ENCODE results near the gene F7.
"Not testable (repeated sequence)": the region's sequence is repeated elsewhere in the genome, so short reads cannot be mapped to it uniquely, and the experiment has no call there.

The F7 gene

GRCh38 chr13:113087923-113088690 lies 17.5 kb upstream of the F7 start:
- DNase-seq, result no peak

DNA sequence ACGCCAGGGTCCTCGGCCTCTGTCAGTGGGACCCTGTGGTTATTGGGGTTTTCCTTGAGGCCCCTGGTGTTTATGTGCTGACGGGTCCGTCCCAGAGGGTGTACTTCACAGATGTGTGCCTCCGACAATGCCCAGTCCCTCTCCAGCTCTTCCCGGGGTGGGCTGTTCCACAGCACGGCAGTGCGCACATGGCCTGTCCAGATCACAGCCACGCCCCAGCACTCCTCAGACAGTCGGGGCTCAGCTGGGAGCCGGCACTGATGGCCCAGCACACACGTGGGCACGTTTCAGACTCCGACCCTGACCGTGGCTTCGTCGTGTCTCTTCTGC lies 16.9 kb upstream of the F7 start:
- no peak for DNase-seq

GRCh38 chr13:113089693-113090414 lies 15.7 kb upstream of the F7 start:
- no peak for DNase-seq

- DNase-seq, result no peak
Observed at GRCh38 chr13:113090415-113090770, 15.2 kb upstream of the F7 start.

DNA sequence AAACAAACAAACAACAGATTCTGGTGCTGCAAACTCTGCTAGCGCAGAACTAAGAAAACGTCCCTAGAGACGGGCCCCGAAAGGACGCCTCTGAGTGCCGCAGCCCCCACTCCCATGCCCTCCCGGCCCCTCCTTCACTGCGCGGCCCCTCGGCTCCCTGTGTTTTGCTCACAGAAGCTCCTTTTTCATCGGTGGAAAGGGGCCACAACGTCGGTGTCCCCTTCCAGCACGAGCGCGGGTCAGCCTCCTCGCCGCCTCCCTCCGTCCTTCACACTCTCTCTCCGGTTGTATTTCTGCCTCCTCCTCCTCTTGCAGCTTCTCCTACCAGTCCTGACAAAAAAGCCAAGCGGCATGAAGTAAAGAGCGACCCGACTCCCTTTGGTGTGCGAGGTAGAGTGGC lies 14.8 kb upstream of the F7 start:
- no peak for DNase-seq

- no peak for DNase-seq
Observed at GRCh38 chr13:113091211-113091771, 14.3 kb upstream of the F7 start.

DNA sequence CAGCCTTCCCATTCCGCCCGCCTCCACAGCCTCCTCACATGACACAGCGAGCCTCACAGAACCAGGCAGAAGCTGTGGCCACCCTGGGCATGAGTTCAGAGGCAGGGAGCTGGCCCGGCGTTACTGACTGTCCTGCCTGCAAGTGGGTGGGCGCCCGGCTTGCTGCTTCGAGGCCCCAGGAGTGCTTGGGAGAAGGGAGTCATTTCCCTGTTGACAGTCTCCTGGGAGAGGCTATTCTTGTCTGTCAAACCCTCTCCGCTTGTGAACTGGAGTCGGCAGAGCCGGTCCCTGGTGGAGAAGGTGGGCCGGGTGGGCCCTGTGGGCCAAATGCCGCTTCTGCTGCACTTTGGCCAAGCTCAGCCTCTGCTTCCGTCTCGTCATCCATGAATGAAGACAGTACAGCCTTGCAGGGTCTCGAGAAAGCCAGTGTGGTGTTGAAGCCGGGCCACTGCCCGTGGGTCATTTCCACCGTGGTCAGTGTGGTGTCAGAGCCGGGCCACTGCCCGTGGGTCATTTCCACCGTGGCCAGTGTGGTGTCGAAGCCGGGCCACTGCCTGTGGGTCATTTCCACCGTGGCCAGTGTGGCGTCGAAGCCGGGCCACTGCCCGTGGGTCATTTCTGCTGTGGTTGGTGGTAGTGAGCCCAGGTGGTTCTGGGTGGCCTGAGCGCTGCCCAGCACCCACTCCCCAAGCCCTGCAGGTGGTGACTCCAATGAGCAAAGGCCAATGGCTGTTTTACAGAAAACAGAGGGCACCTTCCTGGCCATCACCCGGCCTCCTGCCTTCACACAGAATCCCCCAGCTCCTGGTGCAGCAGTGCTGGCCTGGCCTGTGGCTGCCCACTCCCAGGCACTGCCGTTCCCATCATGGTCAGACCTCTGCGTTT lies 13.5 kb upstream of the F7 start:
- DNase-seq, result no peak

DNA sequence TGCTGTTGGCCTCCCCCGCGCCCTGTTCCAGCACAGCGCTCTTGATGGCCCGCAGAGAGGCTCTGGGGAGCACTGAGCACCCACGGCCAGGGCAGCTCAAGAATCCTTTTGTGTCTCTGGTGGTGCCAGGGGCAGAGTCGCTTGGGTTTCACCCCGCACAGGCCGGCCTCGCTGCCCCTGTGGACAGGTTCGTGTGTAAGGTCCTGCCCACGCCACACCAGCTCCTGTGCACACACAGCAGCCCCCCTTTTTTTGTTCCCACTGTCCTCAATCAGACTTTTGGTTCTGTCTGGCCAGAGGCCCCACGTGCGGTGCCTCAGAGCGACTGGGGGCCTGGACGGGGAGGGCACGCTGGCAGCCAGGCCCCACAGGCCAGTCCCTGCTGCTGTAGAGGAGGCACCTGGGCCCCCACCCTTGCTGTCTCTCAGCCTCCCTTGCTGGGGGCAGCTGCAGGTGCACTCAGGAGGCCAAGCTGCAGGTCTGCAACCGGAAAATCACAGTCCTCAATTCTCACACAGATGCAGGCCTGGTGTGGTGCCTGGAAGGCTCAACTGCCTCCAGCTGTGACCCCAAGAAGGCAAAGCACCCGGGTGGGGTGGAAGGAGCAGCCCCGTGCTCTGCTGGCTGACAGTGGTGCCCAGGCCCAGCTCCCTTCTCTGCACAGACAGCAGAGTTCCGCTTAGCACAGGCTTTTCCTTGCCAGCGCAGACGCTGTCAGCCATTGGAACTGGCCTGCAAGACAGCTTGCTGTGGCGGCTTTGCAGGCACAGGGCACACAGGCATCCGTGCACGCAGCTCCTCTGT lies 12.6 kb upstream of the F7 start:
- no peak for DNase-seq

- no peak for DNase-seq
Observed at GRCh38 chr13:113093580-113094409, 11.8 kb upstream of the F7 start.

DNA sequence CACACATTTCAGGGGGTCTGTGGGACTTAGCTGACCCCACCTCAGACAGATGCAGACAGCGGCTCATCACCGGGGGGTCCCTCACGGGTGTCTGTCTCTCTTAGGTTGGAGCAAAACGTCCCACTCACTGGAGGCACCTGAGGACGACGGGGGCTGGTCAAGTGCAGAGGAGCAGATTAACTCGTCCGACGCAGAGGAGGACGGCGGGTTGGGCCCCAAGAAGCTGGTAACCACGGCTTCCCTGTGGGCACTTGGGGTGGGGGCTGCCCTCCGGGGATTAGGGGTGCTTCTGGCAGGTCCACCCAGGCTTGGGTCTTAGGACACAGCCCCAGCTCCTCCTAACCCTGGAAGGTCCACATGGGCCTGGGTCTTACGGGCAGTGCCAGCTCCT lies 11.2 kb upstream of the F7 start:
- no peak for DNase-seq

GRCh38 chr13:113095146-113096051 lies 10.2 kb upstream of the F7 start:
- DNase-seq, result no peak

DNA sequence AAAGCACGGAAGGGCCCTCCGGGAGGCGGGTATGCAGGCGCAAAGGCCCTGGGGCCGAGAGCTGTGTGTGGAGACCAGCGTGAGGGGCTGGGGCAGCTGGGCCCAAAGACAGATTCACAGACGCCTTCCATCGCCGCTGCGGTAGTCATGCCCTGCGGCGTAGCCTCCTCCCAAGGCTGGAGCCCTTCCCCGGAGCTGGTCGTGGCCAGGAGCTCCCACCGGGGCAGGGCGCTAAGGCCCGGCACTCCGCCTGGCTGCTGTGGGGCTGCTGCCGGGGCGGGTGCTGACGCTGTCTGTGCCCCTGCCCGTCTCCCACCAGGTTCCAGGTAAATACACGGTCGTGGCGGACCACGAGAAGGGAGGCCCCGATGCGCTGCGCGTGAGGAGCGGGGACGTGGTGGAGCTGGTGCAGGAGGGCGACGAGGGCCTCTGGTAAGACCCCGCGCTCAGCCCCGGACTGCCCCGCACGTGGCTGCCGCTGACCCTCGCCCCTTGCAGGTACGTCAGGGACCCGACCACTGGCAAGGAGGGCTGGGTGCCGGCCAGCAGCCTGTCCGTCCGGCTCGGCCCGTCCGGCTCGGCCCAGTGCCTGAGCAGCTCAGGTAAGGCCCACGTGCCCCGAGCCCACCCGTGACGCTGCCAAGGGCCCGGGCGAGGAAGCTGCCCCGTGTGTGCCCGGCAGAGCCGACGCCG lies 9.4 kb upstream of the F7 start:
- DNase-seq, result no peak

GRCh38 chr13:113096745-113097305 lies 8.8 kb upstream of the F7 start:
- no peak for DNase-seq

DNA sequence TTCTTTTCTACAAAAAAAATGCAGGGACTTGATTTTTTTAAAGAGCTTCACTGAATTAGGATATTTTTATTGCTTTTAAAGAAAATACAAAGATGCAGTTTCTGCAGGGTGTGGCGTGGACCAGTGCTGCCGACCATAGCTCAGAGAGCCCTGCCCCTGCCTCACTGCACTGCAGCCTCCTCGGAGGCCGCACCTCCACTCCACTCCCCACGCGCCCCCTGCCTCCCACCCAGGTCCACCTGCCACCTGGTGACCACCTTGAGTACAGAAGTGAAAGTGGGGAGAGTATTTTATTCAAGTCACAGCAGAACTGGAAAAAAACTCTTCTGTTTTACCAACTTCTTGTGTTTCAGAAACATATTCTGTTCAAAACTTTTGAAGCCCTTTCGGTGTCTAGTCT lies 7.9 kb upstream of the F7 start:
- DNase-seq, result no peak

- DNase-seq, result no peak
Observed at GRCh38 chr13:113098162-113098732, 7.3 kb upstream of the F7 start.

- no peak for DNase-seq
Observed at GRCh38 chr13:113099142-113099541, 6.4 kb upstream of the F7 start.

DNA sequence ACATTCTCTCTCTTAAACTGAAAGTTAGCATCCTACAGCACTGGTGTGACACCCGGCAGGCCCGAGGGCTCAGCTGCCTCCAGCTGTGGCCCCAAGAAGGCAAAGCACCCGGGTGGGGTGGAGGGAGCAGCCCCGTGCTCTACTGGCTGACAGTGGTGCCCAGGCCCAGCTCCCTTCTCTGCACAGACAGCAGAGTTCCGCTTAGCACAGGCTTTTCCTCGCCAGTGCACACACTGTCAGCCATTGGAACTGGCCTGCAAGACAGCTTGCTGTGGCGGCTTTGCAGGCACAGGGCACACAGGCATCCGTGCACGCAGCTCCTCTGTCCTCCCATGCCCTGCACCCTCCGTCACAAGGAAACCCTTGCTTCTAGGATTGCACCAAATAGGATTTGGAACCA lies 3.3 kb upstream of the F7 start:
- not testable (repeated sequence) for DNase-seq

- no peak for DNase-seq
Observed at GRCh38 chr13:113102727-113103126, 2.9 kb upstream of the F7 start.

- no peak for DNase-seq
Observed at GRCh38 chr13:113103646-113104045, 1.9 kb upstream of the F7 start.

All from CD4-positive, alpha-beta T cell treated with Interleukin-10 for 1 hour (primary cell).